Activated CD4-positive, alpha-beta T cell treated with anti-CD3 and anti-CD28 coated beads, Interleukin-2, amount 50 U/mL, for 16 hours (primary cell): ENCODE data around the gene SPECC1.
"Not testable (repeated sequence)": the region's sequence is repeated elsewhere in the genome, so short reads cannot be mapped to it uniquely, and the experiment has no call there.

Experiments
- DNase-seq: peaks from one replicate; pipeline ENCODE4 v3.0.0-alpha.2; 2020

Gene SPECC1

DNA sequence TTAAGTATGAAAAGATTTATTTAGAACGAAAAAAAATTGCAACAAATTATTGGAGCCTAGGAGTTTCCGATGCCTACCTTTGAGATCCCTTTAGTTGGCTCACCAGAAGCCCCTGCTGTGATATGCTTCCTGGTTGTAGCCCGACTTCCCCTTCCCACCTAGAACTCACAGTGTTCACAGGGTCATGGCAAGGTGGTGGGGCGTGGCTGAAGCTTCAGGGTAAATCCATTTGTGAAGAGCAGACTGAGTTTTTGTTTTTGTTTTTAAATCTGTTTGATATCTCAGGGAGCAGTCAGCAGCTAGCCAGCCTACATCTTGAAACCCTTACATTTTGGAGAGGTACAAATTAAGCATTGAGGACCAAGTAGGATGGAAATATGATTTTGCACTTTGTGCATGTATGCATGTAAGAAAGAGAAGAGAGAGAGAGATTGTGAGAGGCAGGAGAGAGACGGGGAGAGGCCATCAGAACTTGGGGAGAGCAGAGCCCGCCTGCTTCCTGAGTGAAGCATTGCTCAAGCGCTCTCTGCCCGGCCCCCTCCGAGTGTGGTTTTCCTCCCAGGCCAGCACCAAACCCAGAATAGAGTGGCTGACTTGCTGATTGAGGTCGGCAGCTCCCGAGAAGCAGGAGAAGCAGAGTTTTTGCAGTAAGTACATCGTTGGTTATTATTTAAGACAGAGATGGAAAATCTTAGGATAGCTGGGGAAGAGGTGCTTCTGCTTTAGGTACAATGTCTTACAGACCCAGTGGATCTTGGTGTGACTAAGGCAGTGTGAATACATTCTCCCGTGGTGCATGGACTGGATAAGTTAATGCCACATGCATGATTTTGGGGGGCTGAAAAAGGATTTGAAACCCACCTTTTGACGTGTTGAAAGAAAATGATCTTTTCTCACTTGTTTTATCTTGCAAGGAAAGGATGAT lies 64.2 kb downstream of the SPECC1 start:
- DNase-seq, result peak; percentile 41

DNA sequence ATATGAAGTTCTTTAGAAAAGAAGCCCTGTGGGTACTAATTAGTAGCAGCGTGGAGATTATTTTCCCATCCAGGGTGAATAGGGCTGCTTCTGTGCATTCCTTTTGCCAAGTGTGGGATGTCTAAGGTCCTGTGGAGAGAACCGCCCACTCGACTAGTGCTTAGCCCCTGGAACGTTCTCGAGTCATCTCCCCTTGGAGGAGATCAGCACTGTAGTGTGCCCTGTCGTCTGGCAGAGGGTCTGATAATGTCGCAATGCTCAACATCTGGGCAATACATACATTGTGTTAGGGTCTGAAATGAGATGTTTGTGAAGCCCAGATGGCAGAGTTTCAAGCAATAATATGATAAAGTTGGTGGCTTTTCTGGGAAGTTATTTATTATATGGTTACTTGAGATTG lies 64.8 kb downstream of the SPECC1 start:
- no peak for DNase-seq

DNA sequence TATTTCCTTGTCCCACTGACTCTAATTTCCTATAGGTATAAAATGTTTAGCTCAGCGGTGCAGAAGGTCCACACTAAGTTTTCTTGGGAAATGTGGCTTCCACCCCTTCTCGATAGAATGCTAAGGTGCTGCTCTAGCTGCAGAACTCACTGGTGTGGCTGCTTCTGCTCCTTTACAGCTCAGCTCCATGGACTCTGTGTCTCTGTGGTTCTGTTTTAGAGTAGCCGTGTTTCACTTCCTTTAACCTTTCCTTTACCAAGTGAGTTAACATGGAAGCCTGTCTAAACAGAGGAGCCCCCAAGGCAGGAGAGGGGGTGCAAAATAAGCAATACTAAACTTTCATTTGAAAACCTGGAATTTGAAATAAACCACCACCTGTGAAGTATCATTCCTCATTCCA lies 65.3 kb downstream of the SPECC1 start:
- DNase-seq, result no peak

DNA sequence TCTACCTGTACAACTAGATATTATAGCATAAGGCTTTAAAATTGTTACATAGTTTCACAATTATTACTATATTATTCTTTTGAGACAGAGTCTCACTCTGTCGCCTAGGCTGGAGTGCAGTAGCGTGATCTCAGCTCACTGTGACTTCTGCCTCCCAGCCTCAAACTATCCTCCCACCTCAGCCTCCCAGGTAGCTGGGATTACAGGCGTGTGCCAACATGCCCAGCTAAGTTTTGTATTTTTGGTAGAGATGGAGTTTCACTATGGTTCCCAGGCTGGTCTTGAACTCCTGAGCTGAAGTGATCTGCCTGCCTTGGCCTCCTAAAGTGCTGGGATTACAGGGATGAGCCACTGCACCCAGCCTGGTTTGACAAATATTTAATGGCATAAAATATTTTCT lies 67.0 kb downstream of the SPECC1 start:
- not testable (repeated sequence) for DNase-seq

DNA sequence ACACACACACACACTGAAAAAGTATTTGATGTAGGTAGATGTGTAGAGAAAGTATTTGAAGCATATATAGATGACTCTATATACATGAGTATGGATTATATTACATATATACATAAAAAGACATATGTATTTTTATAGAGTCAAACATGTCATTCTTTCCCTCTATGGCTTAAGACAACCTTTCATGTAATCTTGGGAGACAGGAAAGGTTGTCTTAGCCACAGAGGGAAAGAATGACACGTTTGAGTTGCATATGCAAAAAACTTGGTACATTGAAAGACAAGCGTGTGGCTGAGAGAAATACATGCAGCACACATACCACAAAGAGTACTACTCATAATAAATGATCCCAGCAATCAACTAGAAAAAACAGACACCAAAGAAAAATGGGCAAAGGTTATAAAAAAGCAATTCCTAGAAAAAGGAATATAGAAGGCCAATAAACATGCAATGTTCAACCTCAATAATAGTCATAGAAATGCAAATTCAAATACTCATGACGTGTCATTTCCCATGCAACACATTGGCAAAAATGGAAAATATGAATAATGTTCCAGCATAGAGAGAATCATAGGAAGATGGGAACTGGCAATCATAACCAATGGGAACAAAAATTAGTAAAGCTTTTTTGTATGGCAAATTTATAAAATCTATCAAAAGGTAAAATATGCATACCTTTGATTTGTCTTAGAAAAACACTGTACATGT lies 69.0 kb downstream of the SPECC1 start:
- DNase-seq, result no peak

DNA sequence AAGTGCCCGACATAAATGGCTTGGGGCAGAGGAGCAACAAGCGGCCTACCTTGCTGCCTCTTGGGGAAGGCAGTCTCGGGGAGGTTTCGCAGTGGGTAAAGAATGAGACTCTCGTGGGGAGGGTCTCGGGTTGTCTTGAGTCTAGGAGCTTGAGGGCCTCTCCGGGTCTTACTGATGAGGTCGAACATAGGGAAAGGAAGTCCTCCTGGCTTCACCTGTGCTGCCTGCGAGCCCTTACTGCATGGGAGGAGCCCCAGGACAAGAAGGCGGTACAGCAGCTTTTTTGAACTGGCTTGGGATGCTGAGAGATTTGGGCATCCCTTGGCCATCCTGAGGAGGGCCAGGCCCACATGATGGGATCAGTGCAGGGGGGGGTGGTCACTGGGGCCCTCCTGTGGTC lies 71.4 kb downstream of the SPECC1 start:
- DNase-seq, result no peak

DNA sequence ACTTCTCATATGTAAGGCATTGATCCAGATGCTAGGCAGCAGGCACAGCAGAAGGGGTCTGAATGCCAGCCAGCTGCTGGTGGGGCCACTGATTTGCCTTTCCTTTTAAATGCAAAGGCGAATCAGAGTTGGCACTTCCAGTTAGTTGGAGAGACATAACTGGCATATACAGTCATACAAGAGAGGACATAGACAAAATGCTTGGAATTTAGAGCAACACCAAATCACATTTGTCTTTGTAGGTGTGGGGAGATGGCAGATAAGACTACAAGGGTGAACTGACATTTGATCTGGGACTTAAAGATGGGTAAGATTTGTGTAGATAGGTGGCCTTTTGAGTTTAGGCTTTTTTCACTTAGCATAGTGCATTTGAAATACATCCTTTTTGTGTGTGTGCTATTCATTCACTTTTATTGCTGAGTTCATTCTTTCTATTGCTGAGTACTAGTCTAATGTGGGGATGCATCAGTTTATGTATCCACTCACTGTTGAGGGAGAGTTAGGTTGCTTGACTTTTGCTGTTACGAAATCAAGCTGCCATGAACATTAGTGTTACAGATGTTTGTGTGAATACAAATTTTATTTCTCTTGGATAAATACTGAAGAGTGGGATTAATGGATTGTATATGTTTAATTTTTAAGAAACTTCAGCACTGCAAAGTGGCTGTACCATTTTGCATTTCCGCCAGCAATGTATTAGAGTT lies 74.1 kb downstream of the SPECC1 start:
- DNase-seq, result no peak

DNA sequence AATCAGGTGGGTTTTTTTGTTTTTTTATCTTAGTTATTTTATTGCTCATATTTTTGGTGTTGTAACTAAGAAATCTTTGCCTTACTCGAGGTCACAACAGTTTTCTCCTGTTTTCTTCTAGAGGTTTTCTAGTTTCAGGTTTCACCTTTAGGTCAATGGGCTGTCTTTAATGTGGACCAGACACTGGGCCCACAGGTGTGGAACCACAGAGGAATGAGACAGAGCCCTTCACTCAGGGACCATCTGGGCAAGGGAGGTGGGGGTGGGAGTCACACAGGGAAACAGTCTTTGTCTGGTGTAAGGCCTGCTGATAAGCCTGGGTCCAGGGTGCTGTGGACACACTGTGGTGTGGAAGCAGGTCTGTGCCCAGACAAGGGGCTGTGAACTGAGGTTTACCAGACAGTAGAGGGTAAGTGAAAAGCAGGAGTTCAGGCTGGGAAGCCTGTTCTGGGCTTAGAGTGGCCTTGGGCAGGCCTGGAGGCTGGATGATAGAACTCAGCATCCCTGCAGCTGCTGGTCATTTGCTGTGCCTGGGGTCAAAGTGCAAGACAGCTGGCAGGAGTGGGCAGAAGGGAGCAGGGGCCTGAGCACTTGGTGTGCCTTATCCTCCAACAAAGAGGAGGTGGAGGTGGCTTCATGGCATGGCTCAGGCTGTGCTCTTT lies 75.6 kb downstream of the SPECC1 start:
- DNase-seq, result no peak

DNA sequence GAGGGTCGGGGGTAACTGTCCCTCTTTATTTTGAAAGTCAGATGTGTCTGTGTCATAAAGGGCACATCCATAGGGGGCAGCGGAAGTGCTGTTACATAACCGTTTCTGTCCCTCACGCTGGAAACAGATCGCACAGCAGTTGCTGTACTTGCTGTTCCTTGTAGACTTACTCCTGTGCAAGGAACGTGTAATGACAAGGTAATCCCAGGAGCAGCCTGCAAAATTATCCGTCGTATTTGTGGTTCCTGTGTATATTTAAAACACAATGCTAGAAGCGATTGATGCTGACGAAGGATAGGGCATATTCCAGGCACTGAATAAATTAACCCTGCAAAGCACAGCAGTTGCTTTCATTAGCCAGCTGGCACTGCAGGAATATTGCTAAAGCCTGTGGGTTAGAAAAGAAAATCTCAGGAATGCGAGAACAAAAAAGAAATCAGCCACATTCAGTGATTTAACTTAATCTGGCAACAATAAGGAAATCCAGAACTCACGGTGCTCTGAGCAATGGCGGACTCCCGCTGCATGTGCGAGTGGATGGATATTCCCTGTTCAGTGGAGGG lies 76.2 kb downstream of the SPECC1 start:
- DNase-seq, result no peak

DNA sequence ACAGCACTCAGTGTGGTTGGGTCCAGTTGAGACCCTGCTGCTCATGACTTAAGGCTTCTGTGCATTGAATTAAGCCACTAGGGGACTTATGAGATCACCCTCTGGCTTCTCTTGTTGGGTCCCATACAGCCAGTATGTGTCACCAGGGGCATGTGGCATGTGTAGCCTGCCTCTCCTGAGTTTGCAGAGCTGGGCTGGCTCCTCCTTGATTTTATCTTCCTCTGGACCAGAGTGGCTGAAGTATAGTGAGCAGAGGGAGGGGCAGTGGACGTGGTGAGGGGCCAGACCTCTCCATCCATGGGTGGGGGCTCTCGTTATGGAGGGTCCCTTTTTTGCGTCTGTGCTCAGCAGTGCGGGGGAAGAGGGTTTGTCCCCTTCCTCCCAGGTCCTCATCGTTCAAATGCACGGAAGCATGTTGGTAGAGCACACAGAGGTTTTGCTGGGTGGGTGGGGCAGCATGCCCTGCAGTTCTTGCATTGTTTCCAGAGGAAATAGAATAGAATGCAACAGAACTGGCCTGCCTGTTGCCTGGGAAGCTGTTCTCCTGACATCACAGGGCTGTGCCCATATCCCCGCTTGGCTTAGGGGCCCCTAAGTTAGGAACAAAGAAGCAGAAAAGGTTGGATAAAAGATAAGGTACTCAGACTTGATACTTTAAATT lies 77.4 kb downstream of the SPECC1 start:
- no peak for DNase-seq

DNA sequence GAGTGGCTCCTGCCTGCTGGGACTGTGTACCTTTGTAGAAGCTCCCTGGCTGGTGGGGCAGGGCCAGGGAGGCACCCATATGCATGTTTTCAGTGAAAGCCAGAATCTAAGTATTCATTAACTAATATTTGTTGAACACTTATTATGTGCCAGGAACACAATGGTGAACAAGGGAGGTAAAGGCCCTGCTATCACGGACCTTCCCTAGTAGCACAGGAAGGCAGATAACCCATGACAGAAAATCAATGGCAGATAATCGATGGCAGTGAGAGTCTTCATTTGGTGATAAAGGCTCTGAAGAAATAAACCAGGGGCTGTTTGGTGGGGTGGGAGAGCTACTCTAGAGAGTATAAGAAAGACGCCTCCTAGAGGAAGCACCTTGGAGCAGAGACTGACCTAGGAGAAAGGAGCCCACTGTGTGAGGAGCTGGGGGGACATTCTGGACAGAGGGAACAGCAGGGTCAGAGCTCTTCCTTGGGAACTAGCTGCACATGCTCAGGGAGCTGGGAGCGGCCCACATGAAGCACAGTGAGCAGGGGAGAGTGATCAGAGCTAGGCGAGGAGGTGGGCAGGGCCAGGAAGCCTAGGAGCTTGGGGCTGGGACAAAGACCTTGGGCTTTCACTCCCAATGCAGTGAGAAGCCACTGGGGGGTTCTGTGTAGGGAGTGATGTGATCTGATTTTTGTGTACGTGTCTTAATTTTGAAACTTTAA lies 78.5 kb downstream of the SPECC1 start:
- no peak for DNase-seq

DNA sequence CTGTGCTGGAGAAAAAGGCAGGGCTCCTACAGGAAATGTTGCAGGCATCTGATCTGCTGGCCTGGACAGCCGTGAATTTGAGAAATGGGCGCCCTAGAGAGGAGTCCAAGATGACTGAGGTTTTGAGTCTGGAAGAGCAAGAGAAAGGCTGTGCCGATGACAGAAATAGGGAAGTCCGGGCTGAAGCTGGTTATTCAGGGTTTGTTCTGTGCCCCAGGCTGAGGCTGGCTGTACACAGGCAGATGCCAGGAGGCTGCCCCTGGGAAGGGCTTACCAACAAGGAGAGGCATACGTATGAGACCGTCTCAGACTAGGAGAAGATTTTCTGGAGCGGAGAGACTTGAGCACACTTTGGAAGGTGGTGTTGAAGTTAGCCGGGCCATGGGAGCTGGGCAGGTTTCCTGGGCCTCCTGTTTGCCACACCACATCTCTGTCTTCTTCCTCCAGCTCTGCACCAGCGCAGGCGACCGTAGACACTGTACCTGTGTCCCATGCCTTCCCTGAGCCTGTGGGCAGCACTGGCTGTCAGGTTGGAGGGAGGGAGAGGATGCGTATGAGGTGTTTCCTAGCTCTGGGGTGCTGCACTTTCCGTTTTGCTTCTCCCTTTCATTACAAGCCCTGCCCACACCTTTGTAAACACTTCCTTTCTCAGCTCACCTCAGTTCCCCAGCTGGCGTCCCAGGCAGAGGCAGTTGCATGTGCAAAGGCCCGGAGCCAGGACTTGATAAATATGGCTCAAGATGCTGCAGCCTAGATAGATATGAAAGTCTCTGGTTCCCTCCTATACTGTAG lies 80.8 kb downstream of the SPECC1 start:
- DNase-seq, result no peak

DNA sequence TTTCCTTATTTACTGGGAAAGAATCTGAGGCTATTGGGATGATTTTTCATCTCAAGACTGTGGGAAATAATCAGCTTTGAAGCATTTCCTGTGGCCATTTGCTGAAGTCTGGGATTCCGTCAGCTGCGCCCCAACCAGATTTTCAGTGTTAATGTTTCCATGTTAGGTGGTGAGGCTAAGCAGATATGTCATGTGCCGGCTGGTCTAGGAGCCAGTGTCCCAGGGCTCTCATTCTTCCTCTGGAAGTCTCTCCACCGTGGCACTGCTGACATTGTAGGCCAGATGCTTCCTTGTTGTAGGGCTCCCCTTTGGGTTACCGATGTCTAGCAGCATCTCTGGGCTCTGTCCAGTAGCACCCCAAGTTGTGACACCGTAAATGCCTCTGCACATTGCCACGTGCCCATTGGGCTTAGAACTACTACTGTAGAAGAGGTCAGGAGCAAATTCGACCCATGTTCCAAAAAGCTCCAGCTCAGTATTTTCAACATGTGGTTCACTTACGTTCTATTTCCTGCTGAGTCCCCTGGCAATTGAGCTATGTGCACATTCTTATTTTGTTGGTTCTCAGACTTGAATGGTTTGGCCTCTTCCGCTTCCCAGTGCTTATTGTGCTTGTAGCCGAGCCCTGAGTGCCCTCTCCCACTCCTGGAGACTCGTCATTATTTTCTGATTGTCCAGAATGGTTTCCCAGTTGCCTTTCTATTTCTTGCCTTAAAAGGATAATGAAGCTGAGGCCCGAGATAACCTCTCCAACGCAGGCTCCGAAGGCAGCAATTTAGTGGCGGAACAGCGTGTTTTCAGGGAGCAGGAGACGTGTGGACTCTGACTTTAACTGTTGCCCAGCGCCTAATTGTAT lies 82.2 kb downstream of the SPECC1 start:
- no peak for DNase-seq

DNA sequence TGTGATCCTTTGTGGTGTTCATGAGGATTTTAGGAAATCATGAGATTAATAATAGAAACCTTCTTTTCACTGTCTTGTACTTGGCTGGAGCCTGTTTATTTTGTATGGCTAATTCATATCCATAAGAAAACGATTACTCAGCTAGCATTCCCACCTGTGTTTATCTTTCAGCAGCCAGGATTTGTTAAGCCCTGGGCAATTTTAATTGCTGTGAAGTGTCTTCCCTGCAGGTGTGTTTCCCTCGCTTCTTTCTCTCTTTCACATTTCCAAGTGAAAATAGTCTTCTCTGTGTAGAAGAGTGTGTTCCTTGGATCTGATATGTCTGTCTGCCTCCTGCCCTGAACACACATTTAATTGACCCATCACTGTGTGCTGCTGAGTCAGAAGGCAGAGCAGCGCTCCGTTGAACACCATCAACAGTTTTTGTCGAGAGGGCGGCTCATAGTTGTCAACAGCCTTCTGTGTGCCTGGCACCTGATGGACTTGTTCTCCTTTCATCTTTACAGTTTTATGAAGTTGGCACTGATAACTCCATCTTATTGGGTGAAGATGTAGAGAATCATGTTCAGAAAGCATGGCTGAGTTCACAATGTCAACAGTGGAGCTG lies 83.2 kb downstream of the SPECC1 start:
- DNase-seq, result no peak

DNA sequence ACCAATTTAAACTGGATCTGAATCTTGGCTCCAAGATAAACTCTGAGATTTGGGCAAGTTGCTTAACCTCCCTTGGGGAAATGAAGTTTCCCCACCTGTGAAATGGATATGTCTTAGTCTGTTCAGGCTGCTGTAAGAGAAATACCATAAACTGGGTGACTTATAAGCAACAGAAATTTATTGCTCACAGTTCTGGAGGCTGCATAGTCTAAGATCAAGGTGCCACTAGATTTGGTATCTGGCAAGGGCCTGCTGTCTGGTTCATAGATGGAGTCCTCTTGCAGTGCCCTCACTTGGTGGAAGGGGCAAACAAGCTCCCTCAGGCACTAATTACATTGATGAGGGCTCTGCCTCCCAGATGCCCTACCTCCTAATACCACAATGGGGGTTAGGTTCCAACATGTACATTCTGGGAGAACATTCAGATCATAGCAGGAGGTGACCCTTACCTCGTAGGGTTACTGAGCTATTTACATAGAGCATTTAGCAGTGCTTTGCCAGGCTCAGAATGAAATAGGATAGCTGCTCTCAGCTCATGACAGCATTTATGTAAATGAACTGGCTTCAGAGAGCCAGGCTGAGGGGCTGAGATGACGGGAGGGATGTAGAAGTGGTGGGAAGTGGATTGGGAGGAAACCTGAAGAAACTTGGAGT lies 83.9 kb downstream of the SPECC1 start:
- DNase-seq, result no peak

DNA sequence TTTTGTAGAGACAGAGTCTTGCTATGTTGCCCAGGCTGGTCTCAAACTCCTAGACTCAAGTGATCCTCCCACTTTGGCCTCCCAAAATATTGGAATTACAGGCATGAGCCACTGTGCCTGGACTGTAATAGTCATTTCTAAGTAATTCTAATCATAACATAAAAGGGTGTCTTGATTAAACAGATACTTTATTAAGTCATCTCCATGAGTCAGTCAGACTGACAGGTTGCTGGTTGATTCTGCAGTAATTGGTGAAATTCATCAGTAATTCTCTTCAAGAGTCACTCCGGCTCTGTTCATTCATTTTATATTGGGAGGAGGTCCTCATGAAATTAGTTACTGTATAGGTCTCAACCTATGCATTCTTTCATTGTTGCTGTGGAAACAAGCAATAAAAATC lies 85.6 kb downstream of the SPECC1 start:
- no peak for DNase-seq

DNA sequence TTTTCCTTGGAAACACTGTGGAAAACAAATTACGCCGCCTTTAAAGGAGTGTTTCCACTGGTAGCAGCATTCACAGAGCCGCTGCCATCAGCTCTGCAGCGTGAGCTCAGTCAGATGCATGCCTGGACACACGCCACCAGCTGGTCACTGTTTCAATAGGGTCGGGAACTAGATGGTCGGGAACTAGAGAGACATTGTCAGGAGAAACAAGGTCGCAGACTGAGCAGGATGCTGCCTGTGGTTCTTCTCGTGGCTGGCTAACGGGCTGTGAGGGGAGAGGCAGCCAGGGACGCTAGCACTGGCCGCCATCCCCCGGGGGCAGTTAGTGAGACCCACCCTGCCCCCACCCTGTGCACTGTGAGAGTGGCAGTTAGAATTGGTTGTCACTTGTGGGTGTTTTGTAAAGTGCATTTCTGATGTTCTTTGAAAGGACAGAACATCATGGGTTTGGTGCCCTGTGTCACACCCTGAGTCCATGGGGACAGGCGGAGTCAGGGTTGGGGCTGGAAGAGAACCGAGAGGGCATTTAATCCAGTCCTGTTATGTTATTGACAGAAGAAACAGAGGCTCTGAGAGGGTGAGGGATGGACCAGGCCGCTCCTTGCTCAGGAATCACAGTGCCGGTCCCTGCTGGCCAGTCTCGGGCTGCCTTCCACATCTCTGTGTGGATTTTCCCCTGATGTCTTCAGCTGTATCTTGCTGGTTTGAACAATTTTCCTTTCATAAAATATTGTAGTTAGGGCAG lies 86.3 kb downstream of the SPECC1 start:
- no peak for DNase-seq

DNA sequence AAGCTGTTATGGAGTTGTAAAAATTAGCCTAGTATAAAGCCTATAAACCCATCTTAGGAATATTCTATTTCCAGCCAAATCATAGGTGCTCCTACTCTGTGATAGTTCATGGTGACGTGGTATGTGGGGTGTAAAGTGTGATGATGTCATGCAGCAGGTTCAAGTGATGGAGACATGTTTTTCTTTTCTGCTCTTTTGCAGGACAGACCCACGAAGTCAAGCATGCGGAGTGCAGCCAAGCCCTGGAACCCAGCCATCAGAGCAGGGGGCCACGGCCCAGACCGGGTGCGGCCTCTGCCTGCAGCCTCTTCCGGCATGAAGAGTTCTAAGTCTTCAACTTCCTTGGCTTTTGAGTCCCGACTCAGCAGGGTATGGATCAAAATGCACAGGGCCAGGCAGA lies 87.3 kb downstream of the SPECC1 start:
- no peak for DNase-seq
